GM23338 (cell line): ENCODE data around the gene PCIF1. TPM values are rescaled to one million over a fixed set of nuclear protein-coding genes. Genes with fewer than 3 reads are reported as not detected.

Experiments
- ATAC-seq: fragments of 200-7000 bp; cut with Tn5 transposase; 3 replicates; pipeline ENCODE4 v1.9.1; 2020
- DNase-seq: peaks from one replicate; pipeline ENCODE4 v3.0.0-alpha.2; 2015; ENCODE audit warnings: low spot score
- H2AFZ ChIP-seq: fragments of 200-600 bp; sonication (generic); 2 replicates; pipeline ENCODE4 v1.8.0; 2016; ENCODE audit warnings: antibody characterized with exemption, mild to moderate bottlenecking, moderate library complexity
- H3F3A ChIP-seq: fragments of 200-600 bp; sonication (generic); replicated peaks from 2 replicates; pipeline ENCODE4 v1.8.0; 2017; ENCODE audit warnings: antibody characterized with exemption, mixed run types, low read depth
- H3K27ac ChIP-seq: fragments of 200-600 bp; sonication (generic); 2 replicates; pipeline ENCODE4 v1.6.1; 2016; ENCODE audit warnings: low read depth
- H3K27me3 ChIP-seq: fragments of 200-600 bp; sonication (generic); 2 replicates; pipeline ENCODE4 v1.8.0; 2016; ENCODE audit warnings: mild to moderate bottlenecking, mixed run types, moderate library complexity; ENCODE audit not compliant: insufficient read depth
- H3K36me3 ChIP-seq: fragments of 200-600 bp; sonication (generic); 2 replicates; pipeline ENCODE4 v1.8.0; 2016; ENCODE audit warnings: mild to moderate bottlenecking; ENCODE audit not compliant: insufficient read depth
- H3K4me1 ChIP-seq: fragments of 200-600 bp; sonication (generic); 2 replicates; pipeline ENCODE4 v1.8.0; 2016; ENCODE audit warnings: mild to moderate bottlenecking, moderate library complexity; ENCODE audit not compliant: insufficient read depth
- H3K4me2 ChIP-seq: fragments of 200-600 bp; sonication (generic); 2 replicates; pipeline ENCODE4 v1.7.1; 2017; ENCODE audit warnings: mixed run types
- H3K4me3 ChIP-seq: fragments of 200-600 bp; sonication (generic); 2 replicates; pipeline ENCODE4 v1.6.1; 2016; ENCODE audit warnings: mixed run types
- H3K79me2 ChIP-seq: fragments of 200-600 bp; sonication (generic); replicated peaks from 2 replicates; pipeline ENCODE4 v1.8.0; 2017; ENCODE audit warnings: mild to moderate bottlenecking; ENCODE audit not compliant: insufficient read depth
- H3K9me2 ChIP-seq: fragments of 200-600 bp; sonication (generic); 2 replicates; pipeline ENCODE4 v1.8.0; 2017; ENCODE audit not compliant: insufficient read depth
- H4K20me1 ChIP-seq: fragments of 200-600 bp; sonication (generic); replicated peaks from 2 replicates; pipeline ENCODE4 v1.8.0; 2017; ENCODE audit warnings: mild to moderate bottlenecking; ENCODE audit not compliant: insufficient read depth
- H3K27ac Mint-ChIP-seq: 2 replicates; pipeline ENCODE4 v1.8.0; 2020; ENCODE audit warnings: inconsistent platforms, mild to moderate bottlenecking, moderate library complexity, mixed read lengths
- H3K27me3 Mint-ChIP-seq: 3 replicates; pipeline ENCODE4 v1.8.0; 2022; ENCODE audit warnings: low read depth, mild to moderate bottlenecking, moderate library complexity, mixed read lengths, inconsistent platforms; ENCODE audit not compliant: insufficient read depth, poor library complexity
- H3K36me3 Mint-ChIP-seq: 3 replicates; pipeline ENCODE4 v1.8.0; 2021; ENCODE audit warnings: low read depth, mild to moderate bottlenecking, inconsistent platforms, moderate library complexity, mixed read lengths
- H3K4me1 Mint-ChIP-seq: 3 replicates; pipeline ENCODE4 v1.8.0; 2020; ENCODE audit warnings: mild to moderate bottlenecking, inconsistent platforms, mixed read lengths
- H3K4me3 Mint-ChIP-seq: 3 replicates; pipeline ENCODE4 v1.8.0; 2021; ENCODE audit warnings: moderate library complexity, mild to moderate bottlenecking, inconsistent platforms, mixed read lengths
- H3K9me3 Mint-ChIP-seq: 3 replicates; pipeline ENCODE4 v1.8.0; 2020; ENCODE audit warnings: moderate library complexity, mild to moderate bottlenecking, inconsistent platforms, mixed read lengths
- CREB1 ChIP-seq: fragments of 250-450 bp; sonication (Bioruptor Pico); IDR thresholded peaks from 2 replicates; pipeline ENCODE4 v1.5.0; 2020; ENCODE audit warnings: low read depth, mild to moderate bottlenecking, moderate library complexity
- ETS1 ChIP-seq: IDR thresholded peaks from 2 replicates; pipeline ENCODE4 v1.6.1; 2016; ENCODE audit warnings: antibody characterized with exemption
- EZH2 ChIP-seq: fragments of 200-600 bp; sonication (generic); IDR thresholded peaks from one replicate; pipeline ENCODE4 v1.8.0; 2017; ENCODE audit warnings: antibody characterized with exemption, mild to moderate bottlenecking, low read depth; ENCODE audit not compliant: unreplicated experiment
- EZH2phosphoT487 ChIP-seq: fragments of 200-600 bp; sonication (generic); IDR thresholded peaks from one replicate; pipeline ENCODE4 v1.8.1; 2018; ENCODE audit warnings: antibody characterized with exemption; ENCODE audit not compliant: unreplicated experiment
- JUNB ChIP-seq: IDR thresholded peaks from one replicate; pipeline ENCODE4 v1.6.1; 2016; ENCODE audit warnings: antibody characterized with exemption; ENCODE audit not compliant: unreplicated experiment
- NANOG ChIP-seq: IDR thresholded peaks from 2 replicates; pipeline ENCODE4 v1.6.1; 2016; ENCODE audit warnings: antibody characterized with exemption, borderline replicate concordance
- POLR2AphosphoS5 ChIP-seq: IDR thresholded peaks from 2 replicates; pipeline ENCODE4 v1.6.1; 2016; ENCODE audit warnings: antibody characterized with exemption, low read depth
- STAT1 ChIP-seq: IDR thresholded peaks from one replicate; pipeline ENCODE4 v1.6.1; 2016; ENCODE audit warnings: antibody characterized with exemption; ENCODE audit not compliant: unreplicated experiment
- ZNF114 ChIP-seq: fragments of 250-450 bp; sonication (Bioruptor Pico); IDR thresholded peaks from 2 replicates; pipeline ENCODE4 v1.5.0; 2020; ENCODE audit warnings: mild to moderate bottlenecking, moderate library complexity
- ZNF331 ChIP-seq: fragments of 250-450 bp; sonication (Bioruptor Pico); IDR thresholded peaks from 2 replicates; pipeline ENCODE4 v1.5.0; 2020; ENCODE audit warnings: low read depth, mild to moderate bottlenecking, moderate library complexity
- ZNF462 ChIP-seq: fragments of 250-450 bp; sonication (Bioruptor Pico); IDR thresholded peaks from 2 replicates; pipeline ENCODE4 v1.5.0; 2020; ENCODE audit warnings: mild to moderate bottlenecking, moderate library complexity
- polyA plus RNA-seq: library from polyadenylated mRNA; unstranded; fragments of >200 nt; fragmentation: Nextera tagmentation; extraction: Ambion mirVana; gene quantifications from 2 replicates; pipeline ENCODE4 v1.2.1, GENCODE V29; 2016
- total RNA-seq: library from RNA; depleted of rRNA; stranded (reverse); fragments of >200 nt; shearing (Covaris generic); gene quantifications from 2 replicates; pipeline ENCODE4 v1.2.3, GENCODE V29; 2014

The PCIF1 gene
- total and polyA plus RNA-seq, 2 experiments from 2014 or later = 26.1 to 28.3 TPM

GRCh38 chr20:45902199-45902701, 32.2 kb upstream of the PCIF1 start (continued):
- no peak for TF ChIP-seq POLR2AphosphoS5
- TF ChIP-seq STAT1 = no peak
- no peak for TF ChIP-seq ZNF331 (CRISPR knock-in tag)
- no peak for TF ChIP-seq NANOG

GRCh38 chr20:45904583-45905504, 29.6 kb upstream of the PCIF1 start:
- Histone ChIP-seq H3K79me2 (peaks cover 6% of the 10 kb centered on the region), H4K20me1 (peaks cover 25% of the 10 kb centered on the region), H3K4me1 (no peaks in the 10 kb centered on the region; the same call in 1 of the 2 replicates), H3K4me3 (no peak overlapping the region), H3K36me3 (peaks cover 23% of the 10 kb centered on the region), H3K9me2 (no peaks in the 10 kb centered on the region), H3F3A (0 out of 2 replicates have a peak, but pooled peaks cover 5% of the 10 kb centered on the region), H3K27ac (no peak overlapping the region), H2AFZ (no peak overlapping the region), H3K4me2 (no peak overlapping the region), H3K27me3 (no peaks in the 10 kb centered on the region)
- H3K27me3 Mint-ChIP-seq = peaks cover 25% of the 10 kb centered on the region
- H3K9me3 Mint-ChIP-seq = no peaks in the 10 kb centered on the region; the same call in 2 of the 3 replicates
- peak; percentile 41; the same call in 2 of the 3 replicates for ATAC-seq
- peaks cover 84% of the 10 kb centered on the region for H3K36me3 Mint-ChIP-seq
- no peak for DNase-seq
- no peak overlapping the region for H3K27ac Mint-ChIP-seq
- TF ChIP-seq JUNB (no peak), ZNF331 (CRISPR knock-in tag) (no peak), ZNF462 (CRISPR knock-in tag) (no peak), EZH2 (no peak), EZH2phosphoT487 (no peak), ZNF114 (CRISPR knock-in tag) (no peak), ETS1 (no peak), STAT1 (no peak), CREB1 (no peak), NANOG (no peak)
- no peak overlapping the region for H3K4me3 Mint-ChIP-seq
- peaks cover 6% of the 10 kb centered on the region; the same call in 2 of the 3 replicates for H3K4me1 Mint-ChIP-seq
